ENCODE results near the gene FAM20B.

DNA sequence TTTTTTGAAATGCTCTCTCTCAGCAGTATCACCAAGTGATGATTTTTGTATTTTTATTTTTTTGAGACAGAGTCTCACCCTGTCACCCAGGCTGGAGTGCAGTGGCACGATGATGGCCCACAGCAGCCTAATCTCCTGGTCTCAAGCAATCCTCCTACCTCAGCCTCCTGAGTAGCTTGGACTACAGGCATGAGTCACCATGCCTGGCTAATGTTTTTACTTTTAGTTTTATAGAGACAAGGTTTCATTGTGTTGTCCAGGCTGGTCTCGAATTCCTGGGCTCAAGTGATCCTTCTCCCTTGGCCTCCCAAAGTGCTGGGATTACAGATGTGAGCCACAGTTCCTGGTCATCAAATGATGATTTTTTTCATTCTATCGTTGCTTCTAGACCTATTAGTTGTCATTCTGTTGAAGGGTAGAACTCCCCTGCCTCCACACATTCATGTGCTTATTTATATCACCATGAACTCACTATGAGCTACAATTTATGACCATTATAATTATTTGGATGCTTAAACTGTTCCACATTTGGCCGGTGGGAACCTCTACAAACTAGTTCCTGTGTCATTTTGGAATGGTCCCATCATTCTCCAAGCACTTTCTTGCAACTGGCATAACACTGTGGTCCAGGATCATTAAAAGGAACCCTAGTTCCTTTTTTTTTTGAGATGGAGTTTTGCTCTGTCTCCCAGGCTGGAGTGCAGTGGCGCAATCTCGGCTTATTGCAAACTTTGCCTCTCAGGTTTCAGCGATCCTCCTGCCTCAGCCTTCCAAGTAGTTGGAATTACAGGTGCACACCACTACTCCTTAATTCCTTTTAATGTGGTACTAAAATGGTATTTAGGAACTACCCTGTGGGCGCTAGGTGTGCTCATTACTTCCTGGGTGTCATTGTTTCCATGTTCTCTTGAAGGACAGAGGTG is 35.9 kb downstream of the FAM20B start:
- TF ChIP-seq, protein P1, sequence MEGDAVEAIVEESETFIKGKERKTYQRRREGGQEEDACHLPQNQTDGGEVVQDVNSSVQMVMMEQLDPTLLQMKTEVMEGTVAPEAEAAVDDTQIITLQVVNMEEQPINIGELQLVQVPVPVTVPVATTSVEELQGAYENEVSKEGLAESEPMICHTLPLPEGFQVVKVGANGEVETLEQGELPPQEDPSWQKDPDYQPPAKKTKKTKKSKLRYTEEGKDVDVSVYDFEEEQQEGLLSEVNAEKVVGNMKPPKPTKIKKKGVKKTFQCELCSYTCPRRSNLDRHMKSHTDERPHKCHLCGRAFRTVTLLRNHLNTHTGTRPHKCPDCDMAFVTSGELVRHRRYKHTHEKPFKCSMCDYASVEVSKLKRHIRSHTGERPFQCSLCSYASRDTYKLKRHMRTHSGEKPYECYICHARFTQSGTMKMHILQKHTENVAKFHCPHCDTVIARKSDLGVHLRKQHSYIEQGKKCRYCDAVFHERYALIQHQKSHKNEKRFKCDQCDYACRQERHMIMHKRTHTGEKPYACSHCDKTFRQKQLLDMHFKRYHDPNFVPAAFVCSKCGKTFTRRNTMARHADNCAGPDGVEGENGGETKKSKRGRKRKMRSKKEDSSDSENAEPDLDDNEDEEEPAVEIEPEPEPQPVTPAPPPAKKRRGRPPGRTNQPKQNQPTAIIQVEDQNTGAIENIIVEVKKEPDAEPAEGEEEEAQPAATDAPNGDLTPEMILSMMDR (IDR thresholded peaks at IDR 0.05; ENCODE audit: low read depth, low read length, missing input control) = no peak
- no peak for TF ChIP-seq HNF4A (conservative IDR thresholded peaks at IDR 0.05)
- TF ChIP-seq, protein P2, sequence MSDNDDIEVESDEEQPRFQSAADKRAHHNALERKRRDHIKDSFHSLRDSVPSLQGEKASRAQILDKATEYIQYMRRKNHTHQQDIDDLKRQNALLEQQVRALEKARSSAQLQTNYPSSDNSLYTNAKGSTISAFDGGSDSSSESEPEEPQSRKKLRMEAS (IDR thresholded peaks at IDR 0.05) = no peak
- TF ChIP-seq JUND (IDR thresholded peaks at IDR 0.05) = no peak

Data from liver (tissue), 3 donors.